ENCODE results near the gene ORAI3.

Gene ORAI3

GRCh38 chr16:30972872-30973271 lies 24.0 kb downstream of the ORAI3 start:
- Histone ChIP-seq H3K4me3 (replicated peaks; ENCODE audit: low read depth, low read length) (no peak overlapping the region), H3K27me3 (replicated peaks; ENCODE audit: control insufficient read depth, insufficient read depth, low read length) (no peaks in the 10 kb centered on the region), H3K36me3 (ENCODE audit: control insufficient read depth, insufficient read depth, low read length) (peaks cover 44% of the 10 kb centered on the region)
- no peak for TF ChIP-seq CTCF (IDR thresholded peaks at IDR 0.05; ENCODE audit: insufficient read depth, low read length, poor library complexity, severe bottlenecking)
- no peak for DNase-seq (ENCODE audit: extremely low read depth, insufficient read length)

- Histone ChIP-seq H3K27me3 (replicated peaks; ENCODE audit: control insufficient read depth, insufficient read depth, low read length) (no peaks in the 10 kb centered on the region), H3K4me3 (replicated peaks; ENCODE audit: low read depth, low read length) (no peak overlapping the region), H3K36me3 (ENCODE audit: control insufficient read depth, insufficient read depth, low read length) (peaks cover 47% of the 10 kb centered on the region)
- DNase-seq (ENCODE audit: extremely low read depth, insufficient read length), result no peak
- TF ChIP-seq CTCF (IDR thresholded peaks at IDR 0.05; ENCODE audit: insufficient read depth, low read length, poor library complexity, severe bottlenecking), result no peak
Observed at GRCh38 chr16:30974348-30974747, 25.5 kb downstream of the ORAI3 start.

GRCh38 chr16:30976486-30976885 lies 27.6 kb downstream of the ORAI3 start:
- DNase-seq (ENCODE audit: extremely low read depth, insufficient read length), result no peak
- H3K36me3 ChIP-seq (ENCODE audit: control insufficient read depth, insufficient read depth, low read length), result peaks cover 43% of the 10 kb centered on the region

GRCh38 chr16:30977502-30977901 lies 28.6 kb downstream of the ORAI3 start:
- no peaks in the 10 kb centered on the region for H3K27me3 ChIP-seq (replicated peaks; ENCODE audit: control insufficient read depth, insufficient read depth, low read length)
- no peak for DNase-seq (ENCODE audit: extremely low read depth, insufficient read length)
- H3K4me3 ChIP-seq (replicated peaks; ENCODE audit: low read depth, low read length), result no peak overlapping the region
- peak; percentile 38 for TF ChIP-seq CTCF (IDR thresholded peaks at IDR 0.05; ENCODE audit: insufficient read depth, low read length, poor library complexity, severe bottlenecking)
- H3K36me3 ChIP-seq (ENCODE audit: control insufficient read depth, insufficient read depth, low read length), result peaks cover 45% of the 10 kb centered on the region

More at GRCh38 chr16:30976486-30976885, 27.6 kb downstream of the ORAI3 start:
- TF ChIP-seq CTCF (IDR thresholded peaks at IDR 0.05; ENCODE audit: insufficient read depth, low read length, poor library complexity, severe bottlenecking), result no peak
- no peaks in the 10 kb centered on the region for H3K27me3 ChIP-seq (replicated peaks; ENCODE audit: control insufficient read depth, insufficient read depth, low read length)
- no peak overlapping the region for H3K4me3 ChIP-seq (replicated peaks; ENCODE audit: low read depth, low read length)

GRCh38 chr16:30979170-30980022 lies 30.5 kb downstream of the ORAI3 start:
- Histone ChIP-seq H3K27me3 (replicated peaks; ENCODE audit: control insufficient read depth, insufficient read depth, low read length) (no peaks in the 10 kb centered on the region), H3K36me3 (ENCODE audit: control insufficient read depth, insufficient read depth, low read length) (peaks cover 41% of the 10 kb centered on the region), H3K4me3 (replicated peaks; ENCODE audit: low read depth, low read length) (no peak overlapping the region)
- DNase-seq (ENCODE audit: extremely low read depth, insufficient read length), result no peak
- TF ChIP-seq CTCF (IDR thresholded peaks at IDR 0.05; ENCODE audit: insufficient read depth, low read length, poor library complexity, severe bottlenecking), result no peak

Data from GM06990 (cell line).